Kasumi-1 (cell line): ENCODE data around the gene FAM13C.
"Not testable (repeated sequence)": the region's sequence is repeated elsewhere in the genome, so short reads cannot be mapped to it uniquely, and the experiment has no call there.

Source experiments
- DNase-seq, 2 experiments: peaks; one replicate each; lab custom pipeline; 2025; lab: John Stamatoyannopoulos, UW

The FAM13C gene

DNA sequence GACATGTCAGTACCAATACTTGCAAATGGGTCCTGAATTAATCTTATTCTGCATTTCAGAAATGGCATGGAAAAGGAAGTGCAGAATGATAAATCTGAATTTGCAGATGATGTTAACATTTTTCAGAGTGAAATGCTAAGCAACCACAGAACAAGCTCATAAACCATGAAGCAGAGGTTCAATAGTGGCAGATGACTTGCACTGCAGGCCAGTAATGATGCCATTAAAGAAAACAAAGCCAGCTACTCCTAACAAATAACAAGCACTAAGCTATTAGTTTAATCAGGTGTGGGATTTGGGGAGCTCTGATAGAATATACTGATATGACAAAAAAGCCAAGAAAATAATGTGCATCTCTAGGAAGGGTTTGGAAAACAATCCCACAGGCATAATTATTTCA is 85.4 kb downstream of the FAM13C start:
- no peak for DNase-seq

DNA sequence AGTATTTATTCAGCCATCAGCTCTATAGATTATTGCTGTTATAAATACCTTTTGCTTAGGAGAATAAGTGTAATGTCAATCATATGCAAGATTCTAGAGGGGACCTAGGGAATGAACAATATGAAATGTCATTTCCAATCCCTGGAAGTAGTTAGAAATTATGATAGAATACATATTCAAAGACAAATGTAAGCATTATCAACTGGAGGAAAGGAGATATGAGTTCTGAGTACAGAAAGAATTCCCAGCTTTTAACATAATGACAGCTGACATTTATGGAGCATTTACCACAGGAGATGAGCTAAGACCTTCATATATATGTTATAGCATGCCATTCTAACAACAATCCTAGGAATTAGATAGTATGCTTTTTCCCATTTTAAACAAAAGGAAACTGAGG is 86.2 kb downstream of the FAM13C start:
- no peak for DNase-seq

DNA sequence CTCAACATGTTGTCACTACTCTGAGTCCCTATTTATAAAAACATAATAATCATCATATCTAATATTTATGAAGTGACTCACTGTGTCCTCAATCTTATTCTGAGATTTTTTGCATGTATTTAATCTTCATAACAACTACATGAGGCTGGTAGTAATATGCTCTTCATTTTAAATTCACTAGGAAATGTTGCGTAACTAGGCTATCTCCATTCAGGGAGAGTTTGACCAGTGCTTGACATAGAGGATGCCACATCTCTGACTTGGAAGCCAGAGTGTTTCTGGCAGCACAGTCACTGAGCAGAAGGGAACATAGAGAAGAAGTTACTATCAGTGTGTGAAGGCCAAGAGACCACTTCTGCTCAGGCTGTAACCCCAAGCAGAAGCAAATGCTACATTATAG is 88.9 kb downstream of the FAM13C start:
- no peak for DNase-seq

DNA sequence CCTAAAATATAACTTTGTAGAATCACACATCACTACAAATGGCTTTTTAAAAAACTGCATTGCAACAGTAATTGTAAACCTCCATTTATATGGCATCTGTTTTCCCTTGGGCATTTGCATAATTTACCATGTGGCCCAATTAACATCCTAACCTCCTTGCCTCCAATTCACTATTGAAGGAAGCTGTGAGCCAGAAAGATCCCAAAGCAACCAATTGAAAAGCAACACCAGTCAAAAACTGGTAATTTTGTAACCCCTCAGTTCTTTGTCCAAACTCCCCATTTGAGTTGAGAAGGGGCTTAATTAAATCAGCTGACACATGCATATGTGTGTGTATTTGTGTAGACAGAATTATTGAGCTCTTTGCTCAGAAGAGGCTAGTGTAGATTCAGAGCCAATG is 90.3 kb downstream of the FAM13C start:
- DNase-seq: no peak

DNA sequence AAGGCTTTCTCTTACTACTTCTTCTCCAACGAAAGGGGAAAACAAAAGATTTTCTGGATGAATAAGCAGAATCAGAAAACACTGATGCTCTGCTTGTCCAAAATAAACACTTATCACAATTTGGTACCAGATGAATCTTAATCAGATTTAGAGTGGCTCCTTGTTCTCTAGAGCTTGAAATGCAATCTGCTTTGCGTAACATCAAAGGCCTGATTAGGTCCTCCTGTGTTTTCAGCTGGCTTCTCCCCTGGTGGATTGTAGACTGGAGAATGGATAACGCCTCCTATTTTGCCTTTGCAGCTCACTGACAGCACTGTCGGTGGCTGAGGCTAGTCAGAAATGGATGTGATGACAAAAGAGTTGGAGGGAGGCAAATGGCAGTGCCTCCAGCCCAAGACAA is 91.2 kb downstream of the FAM13C start:
- DNase-seq: no peak

DNA sequence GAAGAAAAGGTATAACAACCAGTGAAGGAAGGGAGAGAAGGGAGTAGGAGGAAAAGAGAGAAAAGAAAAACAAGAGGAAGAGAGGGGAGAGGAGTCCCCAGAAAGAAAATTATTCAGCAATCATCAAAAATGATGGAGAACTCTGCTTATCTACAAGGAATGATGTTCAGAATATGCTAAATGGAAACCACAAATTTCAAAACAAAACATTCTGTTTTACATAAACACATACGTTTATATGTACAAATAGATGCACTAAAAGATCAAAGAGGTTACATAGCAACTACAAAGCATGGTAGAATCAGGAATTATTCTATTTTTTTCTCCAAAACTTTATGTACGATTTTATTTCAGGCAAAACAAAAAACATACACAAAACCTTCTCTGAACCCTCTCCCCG is 91.9 kb downstream of the FAM13C start:
- no peak for DNase-seq

DNA sequence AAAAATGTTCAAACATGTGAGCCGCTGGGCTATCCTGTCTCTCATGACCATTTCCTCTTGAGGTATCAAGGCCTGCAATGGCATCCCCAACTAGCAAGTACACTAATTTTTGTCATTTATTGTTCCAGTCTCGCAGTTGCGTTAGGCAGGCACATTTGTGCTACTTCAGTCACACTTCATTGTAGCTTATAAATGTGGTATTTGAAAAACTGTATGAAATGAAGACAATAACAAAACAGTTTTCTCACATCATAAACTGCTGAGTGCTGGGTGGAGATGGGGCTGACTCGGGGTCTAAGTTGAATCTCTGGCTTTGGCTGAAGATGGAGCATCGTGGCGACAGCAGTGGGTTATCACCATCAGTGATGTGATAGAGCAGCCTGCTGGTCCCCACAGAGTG is 92.7 kb downstream of the FAM13C start:
- DNase-seq: no peak

DNA sequence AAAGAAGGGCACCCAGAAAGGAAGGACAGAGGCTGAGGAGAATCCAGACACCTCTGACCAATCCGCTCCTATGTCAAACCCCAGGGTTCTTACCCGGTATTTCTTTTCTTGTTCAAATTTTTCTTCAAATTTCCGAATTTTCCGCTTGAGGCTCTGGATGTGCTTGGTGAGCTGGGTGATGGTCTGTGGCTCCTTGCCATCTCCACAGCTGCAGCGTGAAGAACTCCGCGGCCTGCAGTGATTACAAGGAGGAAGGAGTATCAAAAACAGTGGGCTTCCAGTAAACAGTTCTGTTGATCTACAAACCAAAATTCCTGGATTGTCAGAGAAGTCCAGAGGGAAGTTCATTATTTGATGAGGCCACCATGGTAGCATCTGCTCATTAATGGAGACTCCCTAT is 93.9 kb downstream of the FAM13C start:
- DNase-seq: no peak

DNA sequence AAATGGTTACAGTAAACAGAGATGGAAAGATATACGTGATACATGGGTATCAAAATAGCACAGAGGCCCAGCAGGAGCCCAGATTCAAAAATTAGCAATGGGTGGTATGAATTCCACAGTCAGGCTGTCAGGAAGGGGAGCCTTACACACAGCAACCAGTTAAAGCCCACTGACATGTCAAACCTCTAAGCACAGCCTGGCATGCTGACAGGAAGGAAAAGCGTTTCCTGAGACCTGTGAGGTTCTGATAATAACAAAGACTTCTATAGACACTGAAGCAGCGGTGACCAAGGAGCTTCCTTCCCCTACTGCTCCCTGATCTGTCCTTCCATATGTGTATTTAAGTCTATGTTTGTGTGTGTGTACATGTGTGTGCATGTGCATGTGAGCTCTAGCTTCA is 96.0 kb downstream of the FAM13C start:
- DNase-seq: peak in 1 of 2 experiments; percentile 35

DNA sequence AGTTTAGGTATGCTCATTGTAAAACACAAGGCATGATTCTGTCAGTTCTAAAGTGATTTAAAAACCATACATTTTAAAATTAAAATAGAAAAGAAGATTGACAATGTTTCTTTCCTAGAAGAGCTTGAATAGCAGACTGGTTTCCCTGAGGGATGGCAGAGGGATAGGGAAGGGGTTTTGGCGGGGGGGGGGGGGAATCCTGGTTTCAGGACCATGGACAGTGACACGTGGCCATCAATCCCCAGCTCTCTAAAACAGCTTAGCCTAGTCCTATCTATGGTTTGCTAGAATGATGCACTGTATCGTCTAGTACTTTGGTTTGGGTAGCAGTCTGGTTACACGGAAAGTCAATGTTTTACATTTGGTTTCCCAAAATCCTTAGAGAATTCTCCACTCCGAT is 97.2 kb downstream of the FAM13C start:
- DNase-seq: peak in 1 of 2 experiments; percentile 11

DNA sequence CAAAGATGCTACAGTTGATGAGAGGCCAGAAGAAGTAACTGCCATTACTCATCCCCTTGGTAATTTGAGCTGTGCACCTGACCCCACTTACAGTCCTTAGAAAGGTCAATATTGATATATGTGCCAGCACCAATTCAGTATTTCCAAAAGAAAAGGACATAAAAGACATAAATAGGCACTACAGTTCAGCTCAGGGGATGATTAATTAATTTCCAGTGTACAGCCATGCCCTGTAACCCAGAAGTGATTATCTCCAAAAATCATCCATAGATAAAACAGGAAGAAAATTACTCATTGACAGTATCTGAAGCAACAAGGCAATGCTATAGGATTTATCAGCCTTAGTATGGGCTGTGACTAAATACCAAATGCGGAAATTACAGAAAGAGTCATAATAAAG is 103.5 kb downstream of the FAM13C start:
- no peak for DNase-seq

DNA sequence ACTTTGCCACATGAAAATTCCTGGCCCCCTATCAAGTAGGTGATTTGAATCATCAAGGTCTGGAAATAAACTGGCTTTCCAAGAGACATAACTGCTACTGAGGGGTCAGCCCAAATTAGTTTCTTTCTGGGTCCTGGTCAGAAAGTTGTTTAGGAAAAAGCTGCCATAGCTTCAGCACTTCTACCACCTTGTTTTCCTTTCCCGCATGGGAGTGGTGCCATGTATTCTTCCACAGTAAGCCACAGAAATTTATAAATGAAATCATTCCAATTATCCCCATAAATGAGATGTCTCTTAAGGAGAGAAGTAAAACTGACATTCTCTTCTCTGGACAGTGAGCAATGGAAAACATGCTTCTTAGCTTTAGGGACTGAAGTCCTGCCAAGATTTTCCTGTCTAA is 105.1 kb downstream of the FAM13C start:
- no peak for DNase-seq

DNA sequence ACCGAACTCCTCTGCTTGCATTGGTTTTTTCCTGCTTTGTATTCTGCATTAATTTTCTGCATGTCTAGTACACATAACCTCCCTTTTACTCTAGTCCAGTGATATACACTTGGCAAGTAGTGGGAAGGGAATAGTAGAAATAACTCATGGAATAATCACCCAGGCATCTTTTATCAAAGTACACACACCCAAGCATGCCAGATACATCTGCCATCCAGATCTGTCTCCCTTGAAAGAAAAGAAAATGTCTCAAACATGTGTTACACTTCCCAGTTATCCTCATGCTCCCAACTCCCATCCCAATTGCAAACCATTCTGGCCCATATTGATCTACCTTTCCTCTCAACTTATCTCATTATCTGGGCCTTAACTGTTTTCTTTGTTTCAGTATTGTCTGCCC is 106.9 kb downstream of the FAM13C start:
- no peak for DNase-seq

DNA sequence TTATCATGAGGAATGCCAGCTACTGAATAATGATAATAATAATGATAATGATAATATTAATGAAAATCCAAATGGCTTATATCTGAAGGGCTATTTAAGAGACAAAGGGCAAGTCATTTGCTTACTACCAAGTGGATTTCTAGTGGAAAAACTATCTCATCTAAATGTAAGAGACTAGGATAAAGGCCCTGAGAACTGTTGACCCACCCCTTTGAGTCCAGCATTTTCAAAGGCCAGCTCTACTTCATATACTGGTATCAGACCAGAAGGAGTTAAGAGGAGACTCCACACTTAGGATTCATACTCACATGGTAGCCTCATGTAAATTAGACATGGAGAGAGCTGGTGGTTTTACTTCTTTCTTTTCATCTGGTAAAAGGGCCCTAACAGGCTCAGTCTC is 109.9 kb downstream of the FAM13C start:
- no peak for DNase-seq

DNA sequence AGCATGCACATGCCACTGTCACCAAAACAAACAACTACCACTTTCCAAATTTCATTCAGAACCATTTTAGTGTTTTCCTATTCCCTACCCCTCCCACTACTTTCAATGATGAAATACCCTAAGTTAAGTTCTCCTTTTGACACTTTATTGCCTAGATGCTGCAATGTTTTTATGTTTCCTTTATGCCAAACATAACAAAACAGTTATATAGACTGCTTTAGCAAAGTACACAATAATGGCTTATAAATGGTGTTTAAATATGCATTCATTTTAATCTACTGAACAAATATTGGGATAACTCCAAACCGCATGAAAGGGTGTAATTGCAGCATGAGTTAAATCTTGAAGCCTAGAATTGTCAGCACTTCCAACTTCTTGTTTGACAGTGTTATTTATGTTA is 116.7 kb downstream of the FAM13C start:
- DNase-seq: peak in 1 of 2 experiments; percentile 13

DNA sequence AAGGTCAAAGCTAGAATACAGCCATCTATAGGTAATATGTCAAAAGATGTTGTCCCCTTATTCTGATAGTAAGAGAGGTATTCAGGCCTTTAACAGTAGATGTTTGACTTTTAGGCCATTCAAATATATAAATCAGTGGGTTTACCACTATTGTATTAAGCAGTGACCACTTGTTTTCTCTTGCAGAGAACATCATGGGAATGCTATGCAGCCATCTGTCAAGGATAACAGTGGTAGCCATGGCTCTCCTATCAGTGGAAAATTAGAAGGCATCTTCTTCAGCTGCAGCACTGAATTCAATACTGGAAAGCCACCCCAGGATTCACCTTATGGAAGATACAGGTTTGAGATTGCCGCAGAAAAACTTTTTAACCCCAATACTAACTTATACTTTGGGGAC is 117.5 kb downstream of the FAM13C start:
- no peak for DNase-seq

DNA sequence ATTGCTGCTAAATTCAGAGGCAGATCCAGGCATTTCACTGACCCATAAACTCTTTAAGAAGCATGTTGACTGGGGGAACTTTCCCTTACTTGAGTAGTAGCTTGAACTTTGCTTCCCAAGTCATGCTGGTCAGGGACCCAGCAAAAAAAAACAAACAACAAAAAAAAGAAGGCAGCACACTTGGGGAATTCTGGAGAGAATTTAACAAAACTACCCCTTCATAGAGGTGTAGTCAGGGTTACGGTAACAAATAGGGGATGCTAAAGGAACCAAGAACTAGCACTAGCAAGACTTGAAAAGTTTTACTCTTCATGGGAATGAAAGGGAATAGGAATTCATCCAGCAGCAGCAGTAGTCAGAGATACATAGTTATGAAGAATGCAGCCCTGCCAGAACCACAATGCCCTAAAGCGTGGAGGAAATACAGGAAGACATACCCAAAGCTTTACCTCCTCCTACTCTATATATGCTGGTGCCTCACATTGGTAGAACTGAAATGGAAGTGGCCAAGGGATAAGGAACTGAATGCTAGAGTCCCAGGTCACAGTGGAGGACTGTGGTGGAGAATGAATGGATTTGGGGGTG is 118.6 kb downstream of the FAM13C start:
- DNase-seq: no peak

DNA sequence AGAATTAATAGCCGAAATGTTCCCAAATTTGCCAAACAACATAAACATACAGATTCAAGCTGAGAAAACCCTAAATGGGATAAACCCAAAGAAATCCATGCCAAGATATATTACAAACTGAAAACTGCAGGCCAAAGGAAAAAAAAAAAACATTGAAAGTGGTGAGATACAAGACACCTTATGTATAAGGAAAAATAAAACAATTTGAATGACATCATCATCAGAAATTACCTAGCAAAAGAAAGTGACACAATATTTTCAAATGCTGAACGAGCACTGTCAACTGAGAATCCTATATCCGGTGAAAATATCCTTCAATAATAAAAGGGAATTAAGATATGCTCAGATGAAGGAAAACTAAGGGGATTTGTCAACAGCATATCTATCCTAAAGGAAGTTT is 119.4 kb downstream of the FAM13C start:
- no peak for DNase-seq

DNA sequence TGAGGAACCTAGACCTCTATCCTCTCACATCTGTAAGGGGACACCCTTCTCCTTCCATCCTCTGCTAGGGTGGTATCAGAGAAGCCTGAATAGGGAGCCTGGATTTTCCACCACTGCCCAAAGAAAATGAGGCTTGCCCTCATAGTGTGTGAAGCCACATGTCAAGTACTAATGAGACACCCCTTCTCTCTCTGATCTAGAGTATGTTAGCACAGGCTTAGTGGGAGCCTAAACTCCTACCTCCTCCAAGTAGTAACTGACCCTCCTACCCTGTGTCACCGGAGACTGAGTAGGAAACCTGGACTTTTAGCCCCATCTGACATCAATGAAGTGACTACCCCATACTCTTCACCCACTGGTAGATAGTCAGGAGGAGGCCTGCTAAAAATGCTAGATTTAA is 120.3 kb downstream of the FAM13C start:
- no peak for DNase-seq

DNA sequence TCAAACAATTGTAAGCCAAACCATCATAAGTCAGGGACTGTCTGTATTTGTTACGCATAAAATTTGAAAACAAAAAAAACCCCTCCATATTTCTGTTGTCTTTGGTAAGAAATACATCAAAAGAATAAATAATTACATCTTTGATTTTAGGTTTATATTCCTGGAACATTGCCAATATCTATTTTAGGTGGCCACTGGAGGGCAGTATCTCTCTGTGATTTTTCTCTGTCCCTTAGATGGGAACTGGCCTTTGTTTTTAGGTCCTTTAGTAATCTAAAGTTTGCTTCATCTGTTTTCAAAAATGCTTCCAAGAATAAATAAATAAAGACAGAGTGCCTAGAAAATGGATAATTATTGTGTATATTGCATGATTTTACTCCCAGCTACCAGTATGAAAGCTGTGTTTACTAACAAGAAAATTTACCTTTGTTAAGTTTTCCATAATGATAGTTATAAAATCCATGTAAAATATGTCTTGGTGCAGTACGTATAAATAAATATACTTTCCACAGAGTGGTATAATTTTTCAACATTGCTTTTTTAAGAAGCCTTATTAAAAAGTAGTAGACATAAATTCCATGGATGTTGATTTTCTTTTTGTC is 121.7 kb downstream of the FAM13C start:
- peak; percentile 64 to 77 for DNase-seq

DNA sequence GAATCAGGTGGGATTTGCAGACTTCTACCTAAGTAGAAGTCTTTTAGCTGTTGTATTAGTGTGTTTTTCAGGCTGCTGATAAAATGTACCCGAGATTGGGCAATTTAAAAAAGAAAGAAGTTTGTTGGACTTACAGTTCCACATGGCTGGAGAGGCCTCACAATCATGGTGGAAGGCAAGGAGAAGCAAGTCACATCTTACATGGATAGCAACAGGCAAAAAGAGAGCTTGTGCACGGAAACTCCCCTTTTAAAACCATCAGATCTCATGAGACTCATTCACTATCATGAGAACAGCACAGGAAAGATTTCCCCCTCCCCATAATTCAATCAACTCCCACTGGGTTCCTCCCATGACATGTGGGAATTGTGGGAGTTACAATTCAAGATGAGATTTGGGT is 123.2 kb downstream of the FAM13C start:
- not testable (repeated sequence) for DNase-seq

DNA sequence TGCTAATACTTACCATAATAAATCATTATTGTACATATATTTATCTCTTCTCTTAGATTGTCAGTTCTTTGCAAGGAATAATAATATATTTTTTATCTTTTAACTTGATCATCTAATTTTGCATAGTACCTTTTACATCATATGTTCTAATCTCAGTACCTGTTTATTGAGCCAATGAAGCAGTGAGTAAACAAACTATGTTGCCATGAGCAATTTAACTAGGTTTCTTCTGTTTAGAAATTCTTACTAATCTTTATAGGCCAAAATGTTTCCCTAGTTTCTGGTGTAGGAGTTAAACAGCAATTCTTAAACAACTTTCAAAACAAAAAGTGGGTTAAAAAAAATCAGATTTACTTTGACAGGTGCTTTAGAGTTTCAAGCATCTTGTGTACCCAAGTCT is 124.6 kb downstream of the FAM13C start:
- DNase-seq: no peak

DNA sequence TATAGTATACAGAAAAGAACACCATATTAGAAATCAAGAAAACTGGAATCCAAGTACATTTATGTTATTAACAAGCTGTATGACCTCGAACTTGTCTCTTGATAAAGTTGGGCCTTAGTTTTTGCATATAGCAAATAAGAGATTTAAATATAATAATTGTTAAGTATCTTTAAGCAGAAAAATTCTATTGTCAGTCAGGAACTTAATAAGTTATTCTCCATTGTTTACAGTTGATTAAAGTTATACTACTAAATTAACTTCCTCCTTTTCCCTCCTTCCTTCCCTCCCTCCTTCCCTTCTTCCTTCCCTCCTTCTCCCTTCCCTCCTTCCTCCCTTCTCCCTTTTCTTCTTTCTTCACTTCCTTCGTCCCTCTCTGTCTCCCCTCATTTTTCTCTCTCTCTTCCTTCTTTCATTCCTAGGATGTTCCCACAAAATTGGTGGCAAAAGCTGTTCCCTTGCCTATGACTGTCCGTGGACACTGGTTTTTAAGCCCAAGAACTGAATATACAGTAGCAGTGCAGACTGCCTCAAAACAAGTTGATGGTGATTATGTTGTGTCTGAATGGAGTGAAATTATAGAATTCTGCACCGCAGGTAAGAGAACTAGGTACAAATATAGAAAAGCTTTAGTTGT is 126.2 kb downstream of the FAM13C start:
- no peak for DNase-seq
